ENCODE measurements around the gene OR1A2.
"Not testable (repeated sequence)": the region's sequence is repeated elsewhere in the genome, so short reads cannot be mapped to it uniquely, and the experiment has no call there.

The OR1A2 gene

GRCh38 chr17:3197219-3197618 lies at the start of gene OR1A2:
OR1A2 (plus strand) TSS chr17:3197519; CDS start chr17:3197519, 0 bp downstream.
- no peak for DNase-seq

DNA sequence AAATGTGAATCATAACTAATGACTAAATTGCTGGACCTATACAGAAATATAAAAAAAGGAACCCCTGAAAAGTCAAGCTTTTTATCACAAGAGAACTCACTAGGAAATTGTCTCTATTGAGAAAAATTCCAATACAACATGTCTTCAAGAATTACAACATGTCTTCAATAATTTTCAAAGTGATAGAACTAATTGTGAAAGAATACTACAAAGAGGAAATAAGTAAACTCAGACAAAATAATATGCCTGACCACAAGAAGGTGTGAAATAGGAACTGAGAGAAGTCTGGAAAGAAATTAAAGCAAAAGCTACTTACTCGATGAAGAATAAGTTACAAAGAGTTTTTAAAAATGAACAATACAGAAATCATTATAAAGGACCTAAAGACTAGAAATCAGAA lies 40.1 kb upstream of the OR1A2 start:
- DNase-seq, result no peak

- no peak for DNase-seq
Observed at GRCh38 chr17:3167574-3167973, 29.7 kb upstream of the OR1A2 start.

GRCh38 chr17:3189961-3190360 lies 7.4 kb upstream of the OR1A2 start:
- no peak for DNase-seq

- no peak for DNase-seq
Observed at GRCh38 chr17:3207367-3207766, 10.0 kb downstream of the OR1A2 start, which contains the start of gene OR1A1. OR1A1 (plus strand) TSS chr17:3207667; CDS start chr17:3215621, 7,954 bp downstream.

GRCh38 chr17:3208484-3208883 lies 11.2 kb downstream of the OR1A2 start:
- no peak for DNase-seq

- no peak for DNase-seq
Observed at GRCh38 chr17:3213001-3213400, 15.7 kb downstream of the OR1A2 start.

GRCh38 chr17:3213587-3213986 lies 16.3 kb downstream of the OR1A2 start:
- DNase-seq, result no peak

DNA sequence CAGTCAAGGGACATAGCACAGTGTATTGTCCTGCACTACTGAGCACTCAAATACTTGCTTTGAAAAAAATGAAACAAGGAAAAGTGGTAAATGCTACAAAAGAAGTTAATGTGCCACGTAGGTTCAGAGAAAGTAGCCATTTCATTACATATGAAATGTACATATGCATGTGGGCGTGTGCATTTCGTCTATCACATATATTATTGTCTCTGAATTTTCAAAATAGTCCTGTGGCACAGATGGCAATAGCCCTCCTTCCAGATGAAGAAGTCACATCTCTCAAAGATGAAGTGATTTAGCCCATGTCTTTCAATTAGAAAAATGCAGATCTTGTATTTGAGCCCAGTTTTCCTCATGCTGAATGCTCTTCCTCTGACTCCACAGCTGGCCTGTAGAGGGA lies 22.7 kb downstream of the OR1A2 start:
- not testable (repeated sequence) for DNase-seq

- DNase-seq, result no peak
Observed at GRCh38 chr17:3221850-3222249, 24.5 kb downstream of the OR1A2 start.

DNA sequence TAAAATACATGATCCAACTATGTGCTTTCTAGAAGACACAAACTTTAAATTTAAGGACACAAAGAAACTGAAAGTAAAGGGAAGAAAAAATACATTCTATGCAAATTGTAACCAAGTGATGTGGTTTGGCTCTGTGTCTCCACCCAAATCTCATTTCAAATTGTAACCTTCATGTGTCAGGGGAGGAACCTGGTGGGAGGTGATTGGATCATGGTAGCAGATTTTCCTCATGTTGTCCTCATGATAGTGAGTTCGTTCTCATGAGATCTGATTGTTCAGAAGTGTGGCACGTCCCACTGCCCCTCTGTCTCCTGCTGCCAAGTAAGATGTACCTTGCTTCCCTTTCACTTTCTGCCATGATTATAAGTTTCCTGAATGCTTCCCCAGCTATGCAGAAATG lies 25.2 kb downstream of the OR1A2 start:
- no peak for DNase-seq

DNA sequence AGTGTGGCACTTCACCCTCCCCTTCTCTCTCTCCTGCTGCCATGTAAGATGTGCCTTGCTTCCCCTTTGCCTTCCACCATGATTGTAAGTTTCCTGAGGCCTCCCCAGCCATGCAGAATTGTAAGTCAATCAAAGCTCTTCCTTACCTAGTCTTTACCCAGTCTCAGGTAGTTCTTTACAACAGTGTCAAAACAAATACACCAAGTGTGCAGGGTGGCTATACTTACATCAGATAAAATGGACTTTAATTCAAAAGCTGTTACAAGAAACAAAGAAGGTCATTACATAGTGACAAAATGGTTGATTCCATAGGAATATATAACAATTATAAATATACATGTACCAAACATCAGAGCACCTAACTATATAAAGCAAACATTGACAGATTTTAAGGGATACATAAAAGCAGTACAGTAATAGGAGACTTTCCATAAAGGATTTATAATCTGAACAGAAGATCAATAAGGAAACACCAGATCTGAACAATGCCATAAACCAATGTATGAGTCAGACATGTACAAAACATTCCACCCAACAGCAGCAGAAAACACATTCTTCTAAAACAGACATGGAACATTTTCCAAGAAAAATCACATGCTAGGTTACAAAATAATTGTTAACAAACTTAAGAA lies 27.5 kb downstream of the OR1A2 start:
- DNase-seq, result not testable (repeated sequence)

GRCh38 chr17:3232300-3232699 lies 35.0 kb downstream of the OR1A2 start:
- not testable (repeated sequence) for DNase-seq

DNA sequence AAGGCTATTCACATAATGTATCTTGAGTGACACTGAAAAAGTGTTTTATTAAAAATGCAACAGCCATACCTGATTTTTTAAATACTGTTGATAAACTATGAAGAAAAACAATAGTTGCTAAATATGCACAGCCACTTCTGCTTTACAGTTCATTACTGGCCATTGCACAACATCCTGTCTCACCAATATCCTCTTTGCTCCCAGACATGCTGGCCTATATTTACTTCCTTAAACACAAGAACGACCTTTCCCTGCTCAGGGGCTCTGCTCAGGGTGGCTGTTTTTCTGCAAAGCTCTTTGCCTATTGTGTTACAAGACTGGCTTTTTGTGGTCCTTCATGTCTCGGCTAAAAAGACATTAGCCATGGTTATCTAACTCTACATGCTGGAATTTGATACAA lies 41.4 kb downstream of the OR1A2 start:
- not testable (repeated sequence) for DNase-seq

DNA sequence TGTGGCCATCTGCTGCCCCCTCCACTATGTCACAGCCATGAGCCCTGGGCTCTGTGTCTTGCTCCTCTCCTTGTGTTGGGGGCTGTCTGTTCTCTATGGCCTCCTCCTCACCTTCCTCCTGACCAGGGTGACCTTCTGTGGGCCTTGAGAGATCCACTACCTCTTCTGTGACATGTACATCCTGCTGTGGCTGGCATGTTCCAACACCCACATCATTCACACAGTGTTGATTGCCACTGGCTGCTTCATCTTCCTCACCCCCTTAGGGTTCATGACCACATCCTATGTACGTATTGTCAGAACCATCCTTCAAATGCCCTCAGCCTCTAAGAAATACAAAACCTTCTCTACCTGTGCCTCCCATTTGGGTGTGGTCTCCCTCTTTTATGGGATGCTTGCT lies 43.7 kb downstream of the OR1A2 start:
- not testable (repeated sequence) for DNase-seq

DNA sequence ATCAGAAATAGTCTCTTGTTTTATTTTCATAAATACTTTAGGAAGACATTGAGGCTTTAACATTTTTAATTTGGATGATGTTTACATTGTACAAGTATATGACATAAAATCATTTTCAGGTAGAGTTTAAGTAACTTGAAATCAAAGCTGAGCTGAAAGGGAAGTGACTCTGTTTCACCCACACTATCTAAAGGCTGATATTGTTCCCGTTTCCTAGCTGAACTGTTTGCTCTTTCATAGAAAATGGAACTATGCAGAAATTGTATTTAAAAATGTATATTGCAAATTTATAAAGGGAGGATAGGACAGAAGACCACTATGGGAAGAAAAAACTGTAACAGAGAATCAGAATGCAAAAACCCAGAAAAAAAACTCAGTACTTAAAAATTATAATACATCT lies 47.5 kb downstream of the OR1A2 start:
- DNase-seq, result not testable (repeated sequence)
